ENCODE data around the gene CFAP46. TPM values are rescaled to one million over a fixed set of nuclear protein-coding genes. Genes with fewer than 3 reads are reported as not detected.

CFAP46 gene
- total RNA-seq, 1 experiment from 2014 or later: 11.3 TPM

DNA sequence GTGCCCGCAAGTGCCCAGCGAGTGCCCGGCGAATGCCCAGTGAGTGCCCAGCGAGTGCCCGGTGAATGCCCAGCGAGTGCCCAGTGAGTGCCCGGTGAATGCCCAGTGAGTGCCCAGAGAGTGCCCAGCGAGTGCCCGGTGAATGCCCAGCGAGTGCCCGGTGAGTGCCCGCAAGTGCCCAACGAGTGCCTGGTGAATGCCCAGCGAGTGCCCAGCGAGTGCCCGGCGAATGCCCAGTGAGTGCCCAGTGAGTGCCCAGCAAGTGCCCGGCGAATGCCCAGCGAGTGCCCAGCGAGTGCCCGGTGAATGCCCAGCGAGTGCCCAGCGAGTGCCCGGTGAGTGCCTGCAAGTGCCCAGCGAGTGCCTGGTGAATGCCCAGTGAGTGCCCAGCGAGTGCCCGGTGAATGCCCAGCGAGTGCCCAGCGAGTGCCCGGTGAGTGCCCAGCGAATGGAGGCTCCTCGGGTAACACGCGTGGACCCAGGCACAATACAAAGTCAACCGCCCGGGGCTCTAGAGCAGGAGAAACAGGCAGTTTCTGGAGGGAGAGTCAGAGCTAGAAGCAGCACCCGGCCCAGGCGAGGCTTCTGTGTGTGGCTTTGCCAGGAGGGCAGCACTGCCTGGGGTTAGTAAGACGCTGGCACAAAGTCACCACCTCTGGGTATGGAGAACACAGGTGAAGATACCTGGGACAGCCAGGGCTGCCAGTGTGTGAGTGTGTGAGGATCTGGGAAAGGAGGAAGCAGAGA, 38.2 kb upstream of the CFAP46 start:
- in situ Hi-C loops (cut with HindIII; ENCODE audit: low sequenced_read_pairs): no loop called here

DNA sequence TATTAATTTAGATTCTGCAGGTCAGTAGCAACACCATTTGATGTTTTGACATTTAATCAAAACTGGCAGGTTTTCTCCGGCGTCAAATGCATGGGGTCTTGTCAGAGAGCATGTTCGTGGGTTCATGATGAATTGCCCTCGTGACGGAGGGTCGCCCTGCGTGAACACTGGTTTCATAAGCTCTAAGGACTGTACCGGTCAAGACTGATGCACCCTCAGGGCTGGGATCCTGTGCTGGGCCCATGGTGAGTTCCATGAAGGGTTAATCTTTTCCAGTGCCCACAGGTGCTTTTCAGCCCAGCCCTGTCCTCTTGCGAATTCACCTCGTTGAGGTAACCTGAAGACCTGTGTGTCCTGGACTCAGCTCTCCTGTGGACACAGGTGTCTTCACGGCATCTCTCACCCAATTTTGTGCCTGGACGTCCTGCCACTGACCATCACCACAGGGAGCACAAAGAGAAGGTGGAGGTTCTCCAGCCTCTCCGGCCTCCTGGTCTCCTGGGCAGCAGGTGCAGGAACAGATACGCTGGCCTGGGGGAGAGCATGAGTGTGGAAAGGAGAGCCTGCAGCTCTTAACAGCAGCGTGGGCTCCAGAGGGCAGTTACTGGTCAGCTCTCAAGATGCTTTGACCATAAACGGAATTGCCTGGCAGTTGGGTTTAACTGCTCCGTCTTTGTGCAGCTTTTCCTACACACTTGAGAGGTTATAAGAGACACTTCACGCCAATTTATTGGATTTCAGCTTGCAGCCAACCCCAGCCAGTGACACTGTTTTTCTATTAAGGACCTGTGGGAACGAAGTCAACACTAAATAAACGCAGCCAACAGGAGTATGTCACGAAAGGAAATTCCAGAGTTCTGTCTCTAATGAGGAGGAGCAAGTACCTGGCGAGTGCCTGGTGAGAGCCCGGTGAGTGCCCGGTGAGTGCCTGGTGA, 37.4 kb upstream of the CFAP46 start:
- in situ Hi-C loops (cut with HindIII; ENCODE audit: low sequenced_read_pairs): no loop called here
- DNase-seq (ENCODE audit: low spot score): no peak

More for the DNA sequence above, 38.2 kb upstream of the CFAP46 start:
- DNase-seq (ENCODE audit: low spot score): no peak

DNA sequence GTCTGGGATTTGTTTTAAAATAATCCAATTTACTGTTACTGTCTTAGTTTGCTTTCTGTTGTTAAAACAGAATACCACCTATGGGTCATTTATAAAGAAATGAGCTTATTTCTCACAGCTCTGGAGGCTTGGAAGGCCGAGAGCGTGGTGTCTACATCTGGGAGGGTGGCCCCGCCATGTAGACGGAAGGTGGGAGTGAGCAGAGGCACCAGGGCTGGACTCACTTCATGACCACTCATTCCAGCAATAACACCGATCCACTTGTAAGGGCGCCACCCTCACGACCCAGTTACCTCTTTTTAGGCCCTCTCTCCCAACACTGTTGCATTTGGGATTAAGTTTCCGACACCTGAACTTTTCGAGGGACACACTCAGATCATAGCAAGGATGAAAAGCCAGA, 36.2 kb upstream of the CFAP46 start:
- no peak for DNase-seq (ENCODE audit: low spot score)

DNA sequence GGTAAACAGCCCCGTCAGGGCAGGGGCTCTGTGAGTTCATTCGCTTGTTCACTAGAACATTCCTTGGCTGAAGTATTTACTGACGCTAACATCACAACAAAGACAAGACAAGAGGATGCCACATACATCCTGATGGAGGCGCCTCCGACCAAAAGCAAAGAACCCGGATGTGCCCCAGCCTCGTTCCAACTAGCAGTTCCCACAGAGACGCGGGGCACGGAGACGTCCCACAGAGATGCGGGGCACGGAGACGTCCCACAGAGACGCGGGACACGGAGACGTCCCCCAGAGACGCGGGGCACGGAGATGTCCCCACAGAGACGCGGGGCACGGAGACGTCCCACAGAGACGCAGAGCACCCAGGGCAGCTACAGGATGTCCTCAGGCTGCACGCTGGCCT, 35.4 kb upstream of the CFAP46 start:
- in situ Hi-C loops (cut with HindIII; ENCODE audit: low sequenced_read_pairs): no loop called here
- no peak for DNase-seq (ENCODE audit: low spot score)

More for the DNA sequence above, 36.2 kb upstream of the CFAP46 start:
- in situ Hi-C loops (cut with HindIII; ENCODE audit: low sequenced_read_pairs): no loop called here

DNA sequence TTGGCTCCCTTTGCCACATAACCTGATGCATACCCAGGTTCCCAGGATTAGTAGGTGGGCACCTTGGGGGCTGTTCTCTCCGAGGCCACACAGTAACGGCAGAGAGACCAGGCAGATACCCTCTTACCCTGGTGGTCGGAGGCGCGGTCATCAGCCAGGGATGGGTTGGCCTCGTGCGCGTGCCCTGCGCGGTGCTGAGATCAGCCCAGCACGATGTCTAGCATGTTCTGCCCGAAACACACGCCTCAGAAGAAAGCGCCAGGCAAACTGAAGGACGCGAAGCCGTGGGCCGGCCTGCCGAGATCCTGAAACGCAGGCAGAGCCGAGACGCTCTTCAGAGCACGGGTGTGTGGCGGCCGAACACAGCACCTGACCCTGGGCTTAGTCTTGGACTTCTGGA, 34.7 kb upstream of the CFAP46 start:
- DNase-seq (ENCODE audit: low spot score): no peak
- in situ Hi-C loops (cut with HindIII; ENCODE audit: low sequenced_read_pairs): no loop called here

DNA sequence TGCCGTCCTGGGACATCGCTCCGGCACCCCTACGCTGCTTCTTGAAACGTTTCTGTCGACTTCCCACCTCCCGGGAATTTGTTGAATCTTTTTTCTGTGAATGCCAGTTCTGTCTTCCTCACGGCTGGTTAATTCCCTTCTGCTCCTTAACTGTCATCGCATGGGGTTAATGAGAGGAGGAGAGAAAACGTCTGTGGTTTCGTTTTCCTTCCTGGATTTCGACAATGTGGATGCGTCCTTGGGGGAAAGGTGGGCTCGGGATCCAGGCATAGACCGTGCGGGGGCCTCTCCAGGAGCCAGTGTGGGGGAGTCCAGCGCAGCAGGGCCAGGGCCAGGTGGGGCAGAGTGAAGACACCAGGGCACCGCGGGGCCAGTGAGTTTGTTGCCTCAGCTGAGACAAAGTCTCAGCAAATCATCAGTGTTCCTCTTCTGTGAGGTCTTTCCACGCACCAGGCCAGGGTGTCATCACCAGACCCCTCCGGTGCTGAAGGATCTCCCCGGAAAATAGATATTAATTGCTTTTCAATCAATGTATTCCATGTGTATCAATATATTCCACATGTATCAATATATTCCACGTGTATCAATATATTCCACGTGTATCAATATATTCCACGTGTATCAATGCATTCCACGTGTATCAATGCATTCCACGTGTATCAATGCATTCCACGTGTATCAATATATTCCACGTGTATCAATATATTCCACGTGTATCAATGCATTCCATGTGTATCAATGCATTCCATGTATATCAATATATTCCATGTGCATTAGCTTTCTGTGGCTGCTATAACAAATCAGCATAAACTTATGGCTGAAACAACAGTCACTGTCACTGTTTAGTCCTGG, 33.7 kb upstream of the CFAP46 start:
- in situ Hi-C loops (cut with HindIII; ENCODE audit: low sequenced_read_pairs): no loop called here
- no peak for DNase-seq (ENCODE audit: low spot score)

DNA sequence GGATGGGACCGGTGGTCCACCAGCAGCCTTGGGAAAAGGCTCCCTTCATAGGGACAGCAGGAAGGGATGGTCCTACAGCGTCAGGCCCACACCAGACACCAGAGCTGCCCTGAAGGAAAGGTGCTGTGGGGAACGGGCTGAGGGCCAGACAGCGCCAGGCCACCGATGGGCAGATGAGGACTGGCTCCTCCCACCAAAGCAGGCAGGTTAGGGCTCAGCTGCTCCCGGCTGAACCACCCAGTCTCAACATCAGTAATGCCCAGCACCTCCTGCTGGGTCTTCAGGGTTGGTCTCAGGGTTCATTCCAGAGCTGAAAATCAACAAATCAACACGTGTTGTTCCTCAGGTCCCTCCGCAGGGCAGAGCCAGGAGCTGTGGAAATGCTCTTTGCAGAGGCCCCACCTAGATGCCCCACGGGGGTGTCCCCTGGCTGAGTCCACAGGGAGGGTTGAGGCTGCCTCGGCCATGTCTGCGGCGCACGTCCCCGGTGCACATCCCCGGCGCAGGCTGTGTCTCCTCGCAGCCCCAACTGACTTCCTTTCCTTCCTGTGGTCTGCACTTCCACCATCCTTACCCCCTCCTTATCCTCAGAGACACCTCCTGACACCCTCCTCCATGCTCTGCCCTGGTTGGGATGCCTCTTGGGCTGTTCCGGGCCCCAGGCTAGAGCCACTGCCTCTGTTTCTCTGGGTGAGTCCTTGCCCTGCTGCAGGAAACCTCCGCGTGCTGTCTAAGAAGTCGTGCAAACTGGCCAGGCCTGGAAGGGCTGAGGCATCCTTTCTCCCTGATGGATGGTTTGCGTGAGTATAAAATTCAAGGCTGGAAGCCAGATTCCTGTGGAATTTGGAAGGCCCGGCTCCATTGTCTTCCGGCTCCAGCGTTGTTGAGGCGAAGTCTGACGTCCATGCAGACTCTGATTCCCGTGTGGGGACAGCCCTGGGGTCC, 32.8 kb upstream of the CFAP46 start:
- in situ Hi-C loops (cut with HindIII; ENCODE audit: low sequenced_read_pairs): no loop called here

DNA sequence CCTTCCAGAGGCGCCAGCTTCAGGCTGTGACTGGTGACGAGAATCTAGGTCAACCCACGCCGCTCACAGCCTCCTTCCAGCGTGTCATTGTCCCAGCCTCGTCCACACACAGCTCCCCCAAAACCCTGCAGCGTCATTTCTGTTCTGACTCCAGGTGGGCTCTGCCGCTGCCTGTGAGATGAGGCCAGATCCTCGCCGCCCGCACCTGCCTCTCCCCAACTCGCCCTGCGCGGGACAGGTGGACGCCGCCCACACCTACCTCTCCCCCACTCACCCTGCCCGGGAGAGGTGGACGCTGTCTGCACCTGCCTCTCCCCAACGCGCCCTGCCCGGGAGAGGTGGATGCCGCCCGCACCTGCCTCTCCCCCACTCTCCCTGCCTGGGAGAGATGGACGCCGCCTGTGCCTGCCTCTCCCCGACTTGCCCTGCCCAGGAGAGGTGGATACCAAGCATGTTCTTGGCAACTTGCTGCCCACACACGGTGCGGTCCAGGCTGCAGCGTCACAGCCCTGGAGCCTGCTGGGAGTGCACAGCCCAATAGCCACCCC, 32.0 kb upstream of the CFAP46 start:
- DNase-seq (ENCODE audit: low spot score): peak; percentile 51

More for the DNA sequence above, 32.8 kb upstream of the CFAP46 start:
- DNase-seq (ENCODE audit: low spot score): peak; percentile 13

DNA sequence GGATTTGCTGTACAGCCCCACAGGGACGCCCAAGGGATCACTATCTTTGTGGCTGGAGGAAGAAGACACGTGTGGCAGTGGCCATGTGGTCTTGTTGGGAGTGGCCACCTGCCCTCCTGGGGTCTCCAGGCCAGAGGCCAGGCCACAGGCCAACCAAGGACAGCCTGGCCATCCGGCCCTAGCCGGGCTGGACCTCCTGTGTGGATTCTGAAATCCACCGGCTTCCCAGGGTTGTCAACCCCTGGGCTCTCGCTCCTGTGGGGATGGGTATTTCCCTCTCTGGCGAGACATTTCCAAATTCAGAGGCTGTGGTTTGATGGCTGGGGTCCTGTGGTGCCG, 31.5 kb upstream of the CFAP46 start:
- DNase-seq (ENCODE audit: low spot score): no peak
- in situ Hi-C loops (cut with HindIII; ENCODE audit: low sequenced_read_pairs): no loop called here

More for the DNA sequence above, 32.0 kb upstream of the CFAP46 start:
- in situ Hi-C loops (cut with HindIII; ENCODE audit: low sequenced_read_pairs): no loop called here

DNA sequence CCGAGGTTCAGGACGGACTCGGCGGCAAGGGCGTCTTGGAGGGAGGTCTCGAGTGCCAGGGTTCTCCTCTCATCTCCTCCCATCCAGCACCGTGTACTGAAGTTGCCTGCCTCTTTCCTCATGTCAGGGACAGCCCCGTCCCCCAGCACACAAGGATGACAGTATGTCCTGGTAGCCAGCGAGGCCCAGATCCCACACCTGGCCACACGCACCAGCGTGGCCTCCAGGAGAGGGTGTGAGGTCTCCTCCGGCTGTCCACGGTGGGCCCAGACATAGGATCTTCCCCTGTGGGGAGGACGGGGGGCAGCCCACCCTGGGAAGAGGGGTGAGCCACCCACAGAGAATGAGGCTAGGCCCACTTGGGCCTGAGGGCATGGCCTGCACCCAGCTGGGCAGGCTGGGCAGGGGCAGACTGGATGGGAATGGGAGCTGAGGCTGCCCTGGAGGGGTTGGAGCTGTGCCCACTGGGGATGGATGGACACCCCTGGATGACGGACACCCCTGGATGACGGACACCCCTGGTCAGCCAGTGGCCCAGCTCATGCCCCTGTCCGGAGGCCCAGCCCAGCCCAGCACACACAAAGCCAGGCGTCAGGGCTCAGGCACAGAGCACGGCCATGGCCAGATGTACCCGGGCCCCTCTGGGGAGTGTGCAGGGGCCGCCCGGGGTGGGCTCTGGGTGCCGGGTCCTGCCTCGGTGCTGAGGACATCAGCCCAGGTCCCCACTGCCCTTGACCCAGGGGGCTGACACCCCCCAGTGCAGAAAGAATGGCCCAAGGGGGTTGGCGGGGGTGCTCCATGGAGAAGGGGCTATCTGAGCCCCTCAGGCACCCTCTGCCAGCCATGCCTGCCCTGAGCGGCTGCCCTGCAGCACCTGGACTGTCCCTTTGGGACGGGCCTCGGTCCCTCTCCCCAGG, 30.9 kb upstream of the CFAP46 start:
- in situ Hi-C loops (cut with HindIII; ENCODE audit: low sequenced_read_pairs): no loop called here
- no peak for DNase-seq (ENCODE audit: low spot score)

DNA sequence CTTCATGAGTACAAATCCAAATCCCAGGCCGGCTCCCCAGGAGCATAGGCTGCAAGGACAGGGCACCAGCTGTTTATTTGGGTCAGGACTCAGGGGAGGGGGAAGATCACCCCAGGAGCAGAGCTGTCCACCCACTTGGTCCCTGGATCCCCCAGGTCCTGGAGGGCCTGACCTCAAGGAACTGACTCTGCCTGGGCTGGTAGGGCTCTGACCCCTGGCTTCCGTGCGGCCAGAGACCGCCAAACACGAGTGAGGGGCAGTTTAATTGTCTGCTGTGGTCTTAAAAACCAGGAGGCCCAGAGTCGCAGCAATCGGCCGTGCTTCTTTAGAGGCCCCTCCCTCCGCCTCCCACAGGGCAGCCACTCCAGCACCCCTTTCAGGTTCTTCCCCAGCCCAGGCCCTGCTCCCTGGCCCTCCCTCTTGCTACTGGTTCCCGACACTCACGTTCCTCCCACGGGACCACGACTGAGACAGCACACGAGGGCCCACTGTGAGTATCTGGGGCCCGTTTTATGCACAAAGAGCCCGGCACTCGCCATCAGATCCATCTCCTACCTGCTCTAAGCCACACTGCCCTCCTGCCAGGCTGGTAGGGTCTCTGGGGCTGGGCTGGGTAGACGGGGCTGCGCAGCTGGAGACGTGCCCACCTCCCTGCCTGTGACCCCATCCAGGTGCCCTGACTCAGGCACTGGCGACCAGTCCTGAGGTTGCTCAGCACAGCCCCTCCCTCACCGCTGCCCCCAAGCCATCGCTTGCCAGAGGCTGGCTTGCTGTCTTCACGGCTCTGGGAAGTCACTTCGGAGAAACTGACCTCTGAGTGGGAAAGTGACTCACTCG, 30.0 kb upstream of the CFAP46 start:
- in situ Hi-C loops (cut with HindIII; ENCODE audit: low sequenced_read_pairs): no loop called here
- DNase-seq (ENCODE audit: low spot score): no peak

DNA sequence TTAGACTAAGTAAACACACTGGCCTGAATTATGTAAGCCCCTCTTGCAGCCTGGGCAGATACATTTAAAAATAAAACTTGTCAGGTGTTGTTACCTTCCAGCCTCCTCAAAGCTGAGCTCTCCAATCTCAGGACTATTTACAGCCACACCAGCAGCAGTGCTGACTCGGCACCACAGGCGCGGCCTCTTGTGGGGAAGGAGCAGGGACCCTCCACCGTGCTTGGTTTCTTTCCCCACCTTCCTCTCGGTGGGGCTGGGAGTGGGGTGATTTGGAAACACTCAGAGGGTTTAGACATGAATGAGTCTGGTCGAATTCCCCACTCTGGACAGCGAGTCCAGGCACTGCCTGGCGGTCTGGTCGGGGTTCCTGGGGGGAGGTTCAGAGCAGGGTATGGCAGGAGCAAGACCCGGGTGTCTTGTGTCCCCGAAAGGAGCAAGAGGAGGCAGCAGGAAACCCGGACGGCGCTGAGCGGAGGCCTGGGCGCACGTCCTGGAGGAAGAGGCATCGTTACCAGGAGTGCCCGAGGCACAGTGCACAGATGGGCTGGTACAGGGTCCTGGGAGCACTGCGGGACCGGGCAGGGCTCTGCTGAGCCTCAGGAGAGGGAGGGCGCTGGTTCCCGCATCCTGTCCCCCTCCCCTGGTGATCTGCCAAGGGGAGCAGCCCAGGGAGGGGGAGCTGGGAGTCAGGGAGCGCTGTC, 29.2 kb upstream of the CFAP46 start:
- in situ Hi-C loops (cut with HindIII; ENCODE audit: low sequenced_read_pairs): no loop called here
- no peak for DNase-seq (ENCODE audit: low spot score)

DNA sequence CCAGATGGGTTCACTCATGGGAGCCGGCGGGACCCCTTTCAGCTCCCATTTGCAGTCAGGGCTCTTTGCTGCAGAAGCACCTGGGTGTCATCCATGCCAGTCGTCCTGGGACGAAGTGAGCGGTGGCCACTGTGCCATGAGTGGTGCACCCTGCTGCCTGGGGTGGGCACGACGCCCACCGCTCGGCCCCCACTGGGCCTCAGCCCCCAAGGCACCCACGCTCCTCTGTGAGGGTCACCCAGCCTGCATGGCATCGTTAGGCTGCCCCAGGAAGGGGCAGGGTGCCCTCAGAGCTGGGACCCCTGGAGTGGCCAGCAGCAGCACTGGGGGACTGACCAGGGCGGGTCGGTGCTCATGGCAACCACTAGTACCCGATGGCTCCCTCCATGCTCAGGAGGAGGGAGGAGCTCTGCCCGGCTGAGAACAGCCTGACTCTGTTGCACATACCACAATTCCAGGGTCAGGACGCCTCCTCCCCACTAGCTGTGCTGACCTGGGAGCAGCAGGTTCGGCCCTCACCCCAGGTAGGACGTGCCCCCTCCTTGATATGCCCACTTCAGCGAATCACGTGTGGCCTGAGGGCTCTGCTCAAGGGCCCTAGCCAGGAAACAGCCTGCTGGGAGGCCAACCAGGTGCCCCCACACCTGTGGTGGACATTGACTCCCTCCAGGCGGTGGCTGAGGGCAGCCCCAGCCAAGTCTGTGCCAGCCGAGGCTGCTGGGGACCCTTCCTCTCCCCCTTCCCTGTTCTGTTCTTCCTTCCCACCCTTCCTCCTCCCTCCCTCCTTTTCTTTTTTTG, 28.5 kb upstream of the CFAP46 start:
- in situ Hi-C loops (cut with HindIII; ENCODE audit: low sequenced_read_pairs): no loop called here
- DNase-seq (ENCODE audit: low spot score): no peak

DNA sequence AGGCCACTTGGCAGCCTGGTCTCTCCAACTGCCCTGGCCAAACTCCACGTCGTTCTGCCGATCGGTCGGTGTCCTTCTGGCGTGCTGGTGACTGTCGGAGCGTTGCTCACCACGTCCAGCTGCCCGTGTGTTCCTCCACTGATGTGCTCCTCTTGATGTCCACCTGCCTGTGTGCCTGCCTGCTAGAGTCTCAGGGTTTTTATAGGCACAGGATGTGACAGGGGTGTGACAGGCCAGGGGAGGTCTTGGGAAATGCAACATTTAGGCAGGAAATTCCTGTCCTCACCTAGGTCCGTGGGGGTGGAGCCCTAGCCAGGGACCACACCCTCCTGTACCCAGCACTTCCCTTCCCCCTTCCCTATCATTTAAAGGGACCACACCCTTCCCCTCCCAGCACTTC, 25.2 kb upstream of the CFAP46 start:
- in situ Hi-C loops (cut with HindIII; ENCODE audit: low sequenced_read_pairs): no loop called here
- DNase-seq (ENCODE audit: low spot score): peak; percentile 32

DNA sequence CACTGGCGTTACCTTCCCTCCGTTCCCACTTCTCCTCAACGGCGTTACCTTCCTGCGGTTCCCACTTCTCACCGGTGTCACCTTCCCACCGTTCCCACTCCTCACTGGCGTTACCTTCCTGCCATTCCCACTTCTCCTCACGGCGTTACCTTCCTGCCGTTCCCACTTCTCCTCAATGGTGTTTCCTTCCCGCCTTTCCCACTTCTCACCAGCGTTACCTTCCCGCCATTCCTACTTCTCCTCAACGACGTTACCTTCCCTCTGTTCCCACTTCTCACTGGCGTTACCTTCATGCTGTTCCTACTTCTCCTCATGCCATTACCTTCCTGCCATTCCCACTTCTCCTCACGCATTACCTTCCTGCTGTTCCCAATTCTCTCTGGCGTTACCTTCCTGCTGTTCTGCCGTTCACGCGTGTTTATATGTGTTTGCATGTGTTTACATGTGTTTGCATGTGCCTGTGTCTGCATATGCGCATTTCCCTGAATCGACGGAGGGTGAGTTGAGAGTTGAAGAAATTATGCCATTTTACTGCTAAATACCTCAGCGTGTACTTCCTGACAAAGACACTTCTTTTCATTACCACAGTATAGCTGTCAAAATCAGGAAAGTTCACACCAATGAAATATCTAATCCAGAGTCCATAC, 23.2 kb upstream of the CFAP46 start:
- peak; percentile 34 for DNase-seq (ENCODE audit: low spot score)
- in situ Hi-C loops (cut with HindIII; ENCODE audit: low sequenced_read_pairs): no loop called here
